HFF-Myc (cell line): ENCODE measurements around the gene AP1S3.

Source experiments
- DNase-seq: peaks from one replicate; pipeline ENCODE4 v3.0.0-alpha.2; 2011; ENCODE audit warnings: low read depth; ENCODE audit errors: extremely low read depth
- H3K4me3 ChIP-seq: replicated peaks from 2 replicates; pipeline ENCODE4 v1.5.1; 2011; ENCODE audit warnings: low read depth, mild to moderate bottlenecking, control low read depth, low read length
- CTCF ChIP-seq: IDR thresholded peaks from 2 replicates; pipeline ENCODE4 v1.5.1; 2012; ENCODE audit warnings: mild to moderate bottlenecking, low read depth, low read length, control low read depth; ENCODE audit errors: missing control alignments

The AP1S3 gene

GRCh38 chr2:223760838-223761502 lies 76.4 kb downstream of the AP1S3 start:
- H3K4me3 ChIP-seq = no peak overlapping the region
- peak; percentile 54 for DNase-seq
- TF ChIP-seq CTCF = peak; percentile 15

- H3K4me3 ChIP-seq = no peak overlapping the region
- no peak for TF ChIP-seq CTCF
- DNase-seq = peak; percentile 15
Observed at GRCh38 chr2:223759569-223760430, 77.6 kb downstream of the AP1S3 start.

GRCh38 chr2:223758131-223758840 lies 79.1 kb downstream of the AP1S3 start:
- no peak for DNase-seq
- no peak for TF ChIP-seq CTCF

GRCh38 chr2:223753940-223754339 lies 83.4 kb downstream of the AP1S3 start:
- DNase-seq = no peak
- H3K4me3 ChIP-seq = no peak overlapping the region
- TF ChIP-seq CTCF = no peak

More at GRCh38 chr2:223758131-223758840, 79.1 kb downstream of the AP1S3 start:
- no peak overlapping the region for H3K4me3 ChIP-seq

- DNase-seq = no peak
- H3K4me3 ChIP-seq = no peak overlapping the region
Observed at GRCh38 chr2:223751012-223751411, 86.4 kb downstream of the AP1S3 start.

More at GRCh38 chr2:223751012-223751411, 86.4 kb downstream of the AP1S3 start:
- no peak for TF ChIP-seq CTCF
